ENCODE data around the gene B3GNT7. TPM values are rescaled to one million over a fixed set of nuclear protein-coding genes. Genes with fewer than 3 reads are reported as not detected.
A peak's percentile ranks its signal among the peaks of the same experiment; 100 is the strongest.

Gene B3GNT7
- total and polyA plus RNA-seq, 7 donors = 2.9 to 40.9 (median 5.0) TPM

- H3K4me1 ChIP-seq = peaks cover 0 to 11% (median 10%) of the 10 kb centered on the region in 4 donors
- TF ChIP-seq POLR2AphosphoS5 (IDR thresholded peaks at IDR 0.05) (no peak), CTCF (IDR thresholded peaks at IDR 0.05) (no peak), POLR2A (IDR thresholded peaks at IDR 0.05) (no peak), EP300 (IDR thresholded peaks at IDR 0.05) (no peak)
Measured at GRCh38 chr2:231386446-231386845, 9.1 kb upstream of the B3GNT7 start.

GRCh38 chr2:231387904-231388724 lies 7.4 kb upstream of the B3GNT7 start:
- Histone ChIP-seq H3K36me3 (no peaks in the 10 kb centered on the region), H3K9me3 (no peaks in the 10 kb centered on the region), H3K4me3 (no peak overlapping the region), H3K4me1 (peaks cover 0 to 11% (median 10%) of the 10 kb centered on the region in 4 donors), H3K27ac (peak overlapping the region in 3 of 4 donors; percentile 55 to 63 (median 57)), H3K27me3 (peaks cover 0 to 5% (median 0%) of the 10 kb centered on the region in 3 donors)
- intact Hi-C loops (cut with DNase I) = no loop called here
- TF ChIP-seq EP300 (IDR thresholded peaks at IDR 0.05) = no peak
- no peak for TF ChIP-seq CTCF (IDR thresholded peaks at IDR 0.05)
- TF ChIP-seq POLR2AphosphoS5 (IDR thresholded peaks at IDR 0.05) = peak in 3 of 4 donors; percentile 43 to 62 (median 49)
- no peak for TF ChIP-seq POLR2A (IDR thresholded peaks at IDR 0.05)
- WGBS, 2 donors = 76 to 85% methylated on average over 26 of the region's 26 CpGs
- peak; percentile 85 for DNase-seq

More at GRCh38 chr2:231386446-231386845, 9.1 kb upstream of the B3GNT7 start:
- no peak for DNase-seq
- Histone ChIP-seq H3K4me3 (no peak overlapping the region), H3K36me3 (no peaks in the 10 kb centered on the region), H3K9me3 (no peaks in the 10 kb centered on the region), H3K27ac (no peak overlapping the region), H3K27me3 (no peaks in the 10 kb centered on the region)
- intact Hi-C loops (cut with DNase I) = no loop called here
- 69 to 82% methylated on average over 3 of the region's 3 CpGs for WGBS, 2 donors

- no peak overlapping the region for H3K4me3 ChIP-seq
- TF ChIP-seq POLR2A (IDR thresholded peaks at IDR 0.05) (no peak), CTCF (IDR thresholded peaks at IDR 0.05) (no peak), EP300 (IDR thresholded peaks at IDR 0.05) (no peak), POLR2AphosphoS5 (IDR thresholded peaks at IDR 0.05) (no peak)
- 92 to 93% methylated on average over 15 of the region's 15 CpGs for WGBS, 2 donors
- H3K36me3 ChIP-seq = no peaks in the 10 kb centered on the region
- peak overlapping the region in 3 of 4 donors; percentile 55 to 63 (median 57) for H3K27ac ChIP-seq
- intact Hi-C loops (cut with DNase I) = no loop called here
- peaks cover 0 to 12% (median 3%) of the 10 kb centered on the region in 3 donors for H3K27me3 ChIP-seq
- no peak for DNase-seq
- H3K4me1 ChIP-seq = peaks cover 0 to 11% (median 10%) of the 10 kb centered on the region in 4 donors
- H3K9me3 ChIP-seq = no peaks in the 10 kb centered on the region
Measured at GRCh38 chr2:231388725-231389346, 6.7 kb upstream of the B3GNT7 start.

GRCh38 chr2:231390667-231391066 lies 4.8 kb upstream of the B3GNT7 start:
- no peak overlapping the region for H3K4me3 ChIP-seq
- intact Hi-C loops (cut with DNase I) = no loop called here
- H3K27ac ChIP-seq = no peak overlapping the region
- DNase-seq = no peak
- no peaks in the 10 kb centered on the region for H3K36me3 ChIP-seq
- TF ChIP-seq CTCF (IDR thresholded peaks at IDR 0.05) (no peak), EP300 (IDR thresholded peaks at IDR 0.05) (no peak), POLR2A (IDR thresholded peaks at IDR 0.05) (no peak)
- H3K27me3 ChIP-seq = peaks cover 5 to 30% (median 20%) of the 10 kb centered on the region in 3 donors
- H3K9me3 ChIP-seq = no peaks in the 10 kb centered on the region
- 75 to 90% methylated on average over 8 of the region's 8 CpGs for WGBS, 2 donors
- H3K4me1 ChIP-seq = peaks cover 0 to 19% (median 18%) of the 10 kb centered on the region in 4 donors
